ENCODE measurements around the gene DENND10.

DNA sequence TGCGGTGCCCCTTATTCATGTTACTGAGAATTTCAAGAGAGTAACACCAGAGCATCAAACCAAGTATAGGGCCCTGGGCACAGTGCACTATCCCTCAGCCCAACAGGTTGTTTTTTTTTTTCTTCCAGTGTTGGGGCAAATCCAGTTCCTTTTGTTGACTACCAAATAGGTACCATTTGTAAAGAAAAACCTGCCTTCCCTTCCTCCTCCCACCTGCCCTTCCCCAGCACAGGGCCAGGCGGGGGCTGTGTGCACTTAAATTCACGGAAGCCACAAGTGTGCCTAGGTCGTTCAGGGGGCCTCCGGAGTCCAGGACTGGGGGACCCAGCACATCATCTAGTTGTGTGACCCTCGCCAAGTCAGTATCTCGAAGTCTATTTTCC is 62.2 kb downstream of the DENND10 start:
- TF ChIP-seq, protein P1, sequence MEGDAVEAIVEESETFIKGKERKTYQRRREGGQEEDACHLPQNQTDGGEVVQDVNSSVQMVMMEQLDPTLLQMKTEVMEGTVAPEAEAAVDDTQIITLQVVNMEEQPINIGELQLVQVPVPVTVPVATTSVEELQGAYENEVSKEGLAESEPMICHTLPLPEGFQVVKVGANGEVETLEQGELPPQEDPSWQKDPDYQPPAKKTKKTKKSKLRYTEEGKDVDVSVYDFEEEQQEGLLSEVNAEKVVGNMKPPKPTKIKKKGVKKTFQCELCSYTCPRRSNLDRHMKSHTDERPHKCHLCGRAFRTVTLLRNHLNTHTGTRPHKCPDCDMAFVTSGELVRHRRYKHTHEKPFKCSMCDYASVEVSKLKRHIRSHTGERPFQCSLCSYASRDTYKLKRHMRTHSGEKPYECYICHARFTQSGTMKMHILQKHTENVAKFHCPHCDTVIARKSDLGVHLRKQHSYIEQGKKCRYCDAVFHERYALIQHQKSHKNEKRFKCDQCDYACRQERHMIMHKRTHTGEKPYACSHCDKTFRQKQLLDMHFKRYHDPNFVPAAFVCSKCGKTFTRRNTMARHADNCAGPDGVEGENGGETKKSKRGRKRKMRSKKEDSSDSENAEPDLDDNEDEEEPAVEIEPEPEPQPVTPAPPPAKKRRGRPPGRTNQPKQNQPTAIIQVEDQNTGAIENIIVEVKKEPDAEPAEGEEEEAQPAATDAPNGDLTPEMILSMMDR (IDR thresholded peaks at IDR 0.05), result no peak
- TF ChIP-seq POLR2A (IDR thresholded peaks at IDR 0.05), result no peak

All from heart left ventricle (tissue), 13 donors.